ENCODE results near the gene CASP10. TPM values are rescaled to one million over a fixed set of nuclear protein-coding genes. Genes with fewer than 3 reads are reported as not detected.
"Not testable (repeated sequence)": the region's sequence is repeated elsewhere in the genome, so short reads cannot be mapped to it uniquely, and the experiment has no call there.

The CASP10 gene
- total RNA-seq, 2 experiments from 2014 or later = 40.7 to 42.8 TPM

- DNase-seq (peak; percentile 80), ATAC-seq (peak; percentile 90)
- H3K36me3 Mint-ChIP-seq (ENCODE audit: low read depth) = peaks cover 58% of the 10 kb centered on the region
- H3K4me1 Mint-ChIP-seq (ENCODE audit: low read depth) = peaks cover 11% of the 10 kb centered on the region
- CTCF ChIA-PET = interaction anchor here (0.8 to 4.1 kb wide), 40 partner anchors 12 to 445 kb away, joined by 3 to 83 read pairs (median 4); partner anchors contain the start of genes CASP10, CFLAR, HYCC2 and ORC2
- H3K9me3 Mint-ChIP-seq (ENCODE audit: insufficient read depth) = no peaks in the 10 kb centered on the region
- H3K27ac Mint-ChIP-seq = peak overlapping the region; percentile 76
- POLR2A ChIA-PET = interaction anchor here (0.6 to 2.5 kb wide), 9 partner anchors 21 to 294 kb away, joined by 3 to 45 read pairs (median 6); partner anchors contain the start of genes CFLAR and CLK1
- H3K27me3 Mint-ChIP-seq (ENCODE audit: low read depth) = no peaks in the 10 kb centered on the region
- H3K4me3 Mint-ChIP-seq = no peak overlapping the region
Measured at GRCh38 chr2:201158111-201158929, 24.6 kb upstream of the CASP10 start.

GRCh38 chr2:201164166-201164565 lies 18.8 kb upstream of the CASP10 start:
- no peaks in the 10 kb centered on the region for H3K27me3 Mint-ChIP-seq (ENCODE audit: low read depth)
- peaks cover 75% of the 10 kb centered on the region for H3K36me3 Mint-ChIP-seq (ENCODE audit: low read depth)
- H3K4me3 Mint-ChIP-seq = no peak overlapping the region
- DNase-seq (no peak), ATAC-seq (no peak)
- CTCF ChIA-PET = no interaction called here
- H3K27ac Mint-ChIP-seq = no peak overlapping the region
- H3K9me3 Mint-ChIP-seq (ENCODE audit: insufficient read depth) = no peaks in the 10 kb centered on the region
- H3K4me1 Mint-ChIP-seq (ENCODE audit: low read depth) = no peaks in the 10 kb centered on the region
- POLR2A ChIA-PET = interaction anchor here (1.1 kb wide), 1 partner anchor 46 kb away, joined by 3 read pairs; no protein-coding TSS in a partner anchor

- H3K36me3 Mint-ChIP-seq (ENCODE audit: low read depth) = peaks cover 53% of the 10 kb centered on the region
- H3K9me3 Mint-ChIP-seq (ENCODE audit: insufficient read depth) = no peaks in the 10 kb centered on the region
- POLR2A ChIA-PET = interaction anchor here (1.3 kb wide), 1 partner anchor 49 kb away, joined by 4 read pairs; no protein-coding TSS in a partner anchor
Measured at GRCh38 chr2:201167546-201167945, 15.4 kb upstream of the CASP10 start.

GRCh38 chr2:201168496-201168895 lies 14.4 kb upstream of the CASP10 start:
- ATAC-seq; H3K27ac Mint-ChIP-seq; DNase-seq; POLR2A ChIA-PET; H3K9me3 Mint-ChIP-seq (ENCODE audit: insufficient read depth); H3K4me3 Mint-ChIP-seq; H3K4me1 Mint-ChIP-seq (ENCODE audit: low read depth); H3K27me3 Mint-ChIP-seq (ENCODE audit: low read depth): not testable (repeated sequence)
- CTCF ChIA-PET = interaction anchor here (0.8 to 2.0 kb wide), 2 partner anchors 9 to 64 kb away, joined by 3 to 7 read pairs; no protein-coding TSS in a partner anchor
- peaks cover 44% of the 10 kb centered on the region for H3K36me3 Mint-ChIP-seq (ENCODE audit: low read depth)

More at GRCh38 chr2:201167546-201167945, 15.4 kb upstream of the CASP10 start:
- no peak overlapping the region for H3K4me3 Mint-ChIP-seq
- CTCF ChIA-PET = interaction anchor here (1.1 kb wide), 1 partner anchor 65 kb away, joined by 3 read pairs; no protein-coding TSS in a partner anchor
- ATAC-seq = no peak
- peaks cover 6% of the 10 kb centered on the region for H3K27me3 Mint-ChIP-seq (ENCODE audit: low read depth)
- no peak for DNase-seq
- no peaks in the 10 kb centered on the region for H3K4me1 Mint-ChIP-seq (ENCODE audit: low read depth)
- no peak overlapping the region for H3K27ac Mint-ChIP-seq

GRCh38 chr2:201171259-201171814 lies 11.6 kb upstream of the CASP10 start:
- Mint-ChIP-seq H3K4me1 (ENCODE audit: low read depth) (peaks cover 20% of the 10 kb centered on the region), H3K36me3 (ENCODE audit: low read depth) (peaks cover 23% of the 10 kb centered on the region), H3K9me3 (ENCODE audit: insufficient read depth) (no peaks in the 10 kb centered on the region), H3K27ac (no peak overlapping the region), H3K27me3 (ENCODE audit: low read depth) (peaks cover 6% of the 10 kb centered on the region), H3K4me3 (no peak overlapping the region)
- CTCF ChIA-PET = interaction anchor here (0.9 to 2.4 kb wide), 6 partner anchors 13 to 270 kb away, joined by 3 to 8 read pairs (median 4); no protein-coding TSS in a partner anchor
- ATAC-seq (no peak), DNase-seq (no peak)
- POLR2A ChIA-PET = interaction anchor here (0.6 to 1.3 kb wide), 2 partner anchors 51 to 100 kb away, joined by 3 to 5 read pairs; partner anchors contain the start of gene HYCC2

GRCh38 chr2:201172279-201172678 lies 10.7 kb upstream of the CASP10 start:
- ChIA-PET POLR2A (no interaction called here), CTCF (interaction anchor here (0.9 to 2.4 kb wide), 4 partner anchors 60 to 271 kb away, joined by 3 to 8 read pairs (median 4); no protein-coding TSS in a partner anchor)
- H3K36me3 Mint-ChIP-seq (ENCODE audit: low read depth) = peaks cover 15% of the 10 kb centered on the region
- DNase-seq (no peak), ATAC-seq (no peak)
- peaks cover 25% of the 10 kb centered on the region for H3K4me1 Mint-ChIP-seq (ENCODE audit: low read depth)
- no peak overlapping the region for H3K27ac Mint-ChIP-seq
- H3K9me3 Mint-ChIP-seq (ENCODE audit: insufficient read depth) = no peaks in the 10 kb centered on the region
- no peak overlapping the region for H3K4me3 Mint-ChIP-seq
- H3K27me3 Mint-ChIP-seq (ENCODE audit: low read depth) = peaks cover 6% of the 10 kb centered on the region

- DNase-seq = no peak
- peaks cover 2% of the 10 kb centered on the region for H3K27me3 Mint-ChIP-seq (ENCODE audit: low read depth)
- H3K4me1 Mint-ChIP-seq (ENCODE audit: low read depth) = peaks cover 28% of the 10 kb centered on the region
- H3K4me3 Mint-ChIP-seq = no peak overlapping the region
- ATAC-seq = no peak
- H3K36me3 Mint-ChIP-seq (ENCODE audit: low read depth) = no peaks in the 10 kb centered on the region
- CTCF ChIA-PET = interaction anchor here (0.6 kb wide), 1 partner anchor 270 kb away, joined by 3 read pairs; no protein-coding TSS in a partner anchor
- POLR2A ChIA-PET = no interaction called here
- no peaks in the 10 kb centered on the region for H3K9me3 Mint-ChIP-seq (ENCODE audit: insufficient read depth)
- no peak overlapping the region for H3K27ac Mint-ChIP-seq
Measured at GRCh38 chr2:201174687-201175086, 8.3 kb upstream of the CASP10 start.

- Mint-ChIP-seq H3K4me1 (ENCODE audit: low read depth) (peaks cover 36% of the 10 kb centered on the region), H3K27ac (no peak overlapping the region), H3K9me3 (ENCODE audit: insufficient read depth) (no peaks in the 10 kb centered on the region), H3K36me3 (ENCODE audit: low read depth) (no peaks in the 10 kb centered on the region), H3K27me3 (ENCODE audit: low read depth) (no peaks in the 10 kb centered on the region), H3K4me3 (no peak overlapping the region)
- ChIA-PET POLR2A (no interaction called here), CTCF (interaction anchor here (0.7 to 9.0 kb wide), 8 partner anchors 18 to 275 kb away, joined by 3 to 455 read pairs (median 11); partner anchors contain the start of gene ORC2)
- DNase-seq (no peak), ATAC-seq (no peak)
Measured at GRCh38 chr2:201176081-201176481, 6.9 kb upstream of the CASP10 start.

GRCh38 chr2:201180010-201180409 lies 2.9 kb upstream of the CASP10 start:
- DNase-seq (no peak), ATAC-seq (no peak)
- CTCF ChIA-PET = interaction anchor here (1.1 to 9.0 kb wide), 5 partner anchors 54 to 279 kb away, joined by 3 to 455 read pairs (median 4); no protein-coding TSS in a partner anchor
- Mint-ChIP-seq H3K4me1 (ENCODE audit: low read depth) (peaks cover 38% of the 10 kb centered on the region), H3K27ac (no peak overlapping the region), H3K9me3 (ENCODE audit: insufficient read depth) (no peaks in the 10 kb centered on the region), H3K36me3 (ENCODE audit: low read depth) (peaks cover 17% of the 10 kb centered on the region), H3K27me3 (ENCODE audit: low read depth) (no peaks in the 10 kb centered on the region), H3K4me3 (no peak overlapping the region)
- POLR2A ChIA-PET = interaction anchor here (1.2 kb wide), 1 partner anchor 53 kb away, joined by 8 read pairs; no protein-coding TSS in a partner anchor

GRCh38 chr2:201183365-201183727 lies 405 bp downstream of the CASP10 start:
- CTCF ChIA-PET = interaction anchor here (0.7 to 9.0 kb wide), 42 partner anchors 11 to 296 kb away, joined by 3 to 455 read pairs (median 5); partner anchors contain the start of genes CASP8, NIF3L1, ORC2 and PPIL3
- POLR2A ChIA-PET = interaction anchor here (0.5 to 2.6 kb wide), 23 partner anchors 8 to 335 kb away, joined by 3 to 97 read pairs (median 4); partner anchors contain the start of genes CASP8, CFLAR, CLK1 and NIF3L1
- ATAC-seq = peak; percentile 10

GRCh38 chr2:201183835-201184234 lies 894 bp downstream of the CASP10 start:
- ChIA-PET POLR2A (interaction anchor here (0.8 to 2.6 kb wide), 13 partner anchors 8 to 320 kb away, joined by 4 to 97 read pairs (median 7); partner anchors contain the start of genes CASP8, CFLAR, CLK1 and NIF3L1), CTCF (interaction anchor here (1.3 to 9.0 kb wide), 17 partner anchors 10 to 294 kb away, joined by 3 to 455 read pairs (median 8); partner anchors contain the start of genes CASP8, NIF3L1, ORC2 and PPIL3)
- H3K4me3 Mint-ChIP-seq = peak overlapping the region; percentile 97
- peak; percentile 17 for ATAC-seq
- peaks cover 52% of the 10 kb centered on the region for H3K36me3 Mint-ChIP-seq (ENCODE audit: low read depth)
- not testable (repeated sequence) for H3K9me3 Mint-ChIP-seq (ENCODE audit: insufficient read depth); H3K27me3 Mint-ChIP-seq (ENCODE audit: low read depth); DNase-seq
- peak overlapping the region; percentile 85 for H3K27ac Mint-ChIP-seq
- H3K4me1 Mint-ChIP-seq (ENCODE audit: low read depth) = peaks cover 53% of the 10 kb centered on the region

More at GRCh38 chr2:201183365-201183727, 405 bp downstream of the CASP10 start:
- no peaks in the 10 kb centered on the region for H3K27me3 Mint-ChIP-seq (ENCODE audit: low read depth)
- H3K27ac Mint-ChIP-seq = peak overlapping the region; percentile 93
- no peak for DNase-seq
- peaks cover 2% of the 10 kb centered on the region for H3K9me3 Mint-ChIP-seq (ENCODE audit: insufficient read depth)
- H3K4me1 Mint-ChIP-seq (ENCODE audit: low read depth) = peaks cover 50% of the 10 kb centered on the region
- peaks cover 48% of the 10 kb centered on the region for H3K36me3 Mint-ChIP-seq (ENCODE audit: low read depth)
- H3K4me3 Mint-ChIP-seq = peak overlapping the region; percentile 97

Measured in activated CD8-positive, alpha-beta T cell treated with anti-CD3 and anti-CD28 coated beads, Interleukin-2, amount 10 ng/mL, durations not matched to agents 7 days and 5 days (primary cell).